Muscle of leg (tissue), 11 donors: ENCODE results near the gene LLCFC1. TPM values are rescaled to one million over a fixed set of nuclear protein-coding genes. Genes with fewer than 3 reads are reported as not detected.

ENCODE experiments used
- DNase-seq: peaks from one replicate; pipeline ENCODE4 v3.0.0; 2013
- H3K27ac ChIP-seq: one replicate; pipeline ENCODE4 v1.5.1; 2013; ENCODE audit warnings: mild to moderate bottlenecking, low read length, control low read depth
- H3K27me3 ChIP-seq: one replicate; pipeline ENCODE4 v1.6.1; 2013; ENCODE audit warnings: low read length; ENCODE audit not compliant: control insufficient read depth, insufficient read depth
- H3K36me3 ChIP-seq: one replicate; pipeline ENCODE4 v1.6.1; 2013; ENCODE audit warnings: low read length; ENCODE audit not compliant: control insufficient read depth, insufficient read depth
- H3K4me1 ChIP-seq: one replicate; pipeline ENCODE4 v1.6.1; 2013; ENCODE audit warnings: low read length; ENCODE audit not compliant: control insufficient read depth, insufficient read depth
- H3K4me3 ChIP-seq: one replicate; pipeline ENCODE4 v1.5.1; 2013; ENCODE audit warnings: low read length, control low read depth
- H3K9me3 ChIP-seq: replicated peaks from 2 replicates; pipeline ENCODE4 v1.6.1; 2013; ENCODE audit warnings: low read depth, low read length; ENCODE audit not compliant: control insufficient read depth
- WGBS: methylation state at CpG from one replicate; pipeline ENCODE4 v1.1.5; 2013; ENCODE audit warnings: missing lambda C conversion rate; ENCODE audit not compliant: insufficient coverage; 5-methylcytosine and 5-hydroxymethylcytosine counted together
- polyA plus RNA-seq, 8 donors: library from polyadenylated mRNA; unstranded; fragments of 120-200 nt; gene quantifications; one replicate each; pipeline versions ENCODE4 v1.2.1 to v1.2.3, GENCODE V29; 2013; ENCODE audit warnings: inconsistent platforms in 1 of 8, low replicate concordance in 1 of 8; ENCODE audit not compliant: insufficient read length in 8 of 8, insufficient read depth in 1 of 8
- total RNA-seq: library from RNA; stranded (reverse); fragments of 120-200 nt; gene quantifications from one replicate; pipeline ENCODE4 v1.2.4, GENCODE V29; 2013

LLCFC1 gene
- total and polyA plus RNA-seq, 9 donors: 0.23 to 0.39 (median 0.33) TPM; not detected in 5

DNA sequence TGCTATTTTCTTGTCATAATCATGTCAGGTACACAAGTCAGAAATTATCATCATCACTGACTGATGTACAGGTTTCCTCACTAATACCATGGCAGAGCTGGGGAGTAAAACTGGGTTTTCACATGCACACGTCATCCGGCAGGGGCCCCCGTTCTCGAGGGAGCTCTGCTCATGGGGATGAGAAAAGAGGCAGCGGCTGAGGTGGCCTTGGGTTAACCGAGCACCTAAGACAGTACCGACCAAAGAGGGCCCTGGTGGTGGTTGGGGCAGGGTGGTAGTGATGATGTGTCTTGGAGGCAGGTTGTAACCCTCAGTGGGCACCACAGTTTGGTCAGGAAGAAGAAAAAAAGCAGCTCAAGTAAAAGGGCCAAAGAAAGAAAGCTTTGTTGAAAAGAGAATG lies 41.6 kb upstream of the LLCFC1 start:
- H3K9me3 ChIP-seq: no peaks in the 10 kb centered on the region
- WGBS: 83% methylated on average over 7 of the region's 7 CpGs
- H3K27ac ChIP-seq: no peak overlapping the region
- no peaks in the 10 kb centered on the region for H3K27me3 ChIP-seq
- no peak overlapping the region for H3K4me3 ChIP-seq
- H3K4me1 ChIP-seq: no peaks in the 10 kb centered on the region
- no peak for DNase-seq
- no peaks in the 10 kb centered on the region for H3K36me3 ChIP-seq

DNA sequence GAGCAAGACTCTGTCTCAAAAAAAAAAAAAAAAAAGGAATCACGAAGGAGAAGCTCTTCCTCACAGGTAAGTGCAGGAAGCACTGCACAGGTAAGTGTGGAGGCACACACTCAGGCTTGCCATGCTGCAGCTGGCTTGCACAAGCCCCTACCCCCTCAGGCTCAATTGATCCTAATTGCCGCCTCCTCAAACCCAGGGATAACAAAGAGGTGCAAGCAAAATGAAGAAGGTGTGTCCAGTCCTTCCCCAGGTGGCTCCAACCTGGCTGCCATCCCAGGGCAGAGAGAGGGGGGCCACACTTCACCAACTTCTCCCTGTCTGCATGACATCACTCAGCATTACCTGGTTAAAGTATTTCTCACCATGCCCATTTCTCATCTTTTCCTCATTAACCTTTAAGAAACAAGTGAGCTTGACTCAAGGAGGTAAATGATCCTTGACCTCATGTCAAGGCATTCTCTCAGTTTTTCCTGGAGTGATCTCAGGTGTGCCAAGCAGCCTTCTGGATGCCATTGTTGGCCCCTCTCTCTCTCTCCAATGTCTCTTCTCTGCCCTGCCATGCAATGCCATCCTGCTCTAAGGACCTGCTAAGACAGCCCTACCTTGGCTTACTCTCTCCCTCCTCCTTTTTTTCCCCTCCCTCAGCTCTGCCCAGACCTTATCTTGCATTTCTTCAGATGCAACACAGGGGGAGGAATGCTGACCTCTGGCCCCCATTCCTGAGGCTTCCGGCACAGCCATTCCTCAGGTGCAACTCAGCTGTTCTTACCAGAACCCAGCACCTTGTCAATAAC lies 40.7 kb upstream of the LLCFC1 start:
- Histone ChIP-seq H3K36me3 (no peaks in the 10 kb centered on the region), H3K4me1 (no peaks in the 10 kb centered on the region), H3K27me3 (no peaks in the 10 kb centered on the region), H3K4me3 (no peak overlapping the region), H3K9me3 (no peaks in the 10 kb centered on the region), H3K27ac (no peak overlapping the region)
- WGBS: 60% methylated on average over 1 of the region's 3 CpGs
- no peak for DNase-seq

DNA sequence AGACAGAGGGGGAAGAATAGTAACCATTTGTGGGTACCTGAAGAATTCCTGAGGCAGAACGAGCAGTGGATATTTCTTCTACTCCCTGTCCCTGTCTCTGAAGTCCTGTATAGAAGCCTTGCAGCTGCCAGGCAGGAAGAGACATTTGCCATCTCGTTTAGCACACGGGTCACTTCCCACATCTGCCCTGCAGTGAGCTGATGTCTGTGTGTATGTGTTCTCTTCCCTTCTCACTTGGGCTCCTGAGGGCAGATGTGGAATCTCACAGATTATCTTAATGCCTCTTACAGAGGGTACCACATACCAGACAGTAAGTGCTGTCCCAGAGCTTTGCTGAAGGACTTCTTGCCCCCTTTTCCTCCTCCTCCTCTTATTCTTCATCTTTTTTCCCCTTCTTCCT lies 39.6 kb upstream of the LLCFC1 start:
- DNase-seq: no peak
- WGBS: 0% methylated on average over 1 of the region's 3 CpGs
- Histone ChIP-seq H3K4me3 (no peak overlapping the region), H3K27me3 (no peaks in the 10 kb centered on the region), H3K27ac (no peak overlapping the region), H3K4me1 (no peaks in the 10 kb centered on the region), H3K9me3 (peaks cover 4% of the 10 kb centered on the region), H3K36me3 (no peaks in the 10 kb centered on the region)

DNA sequence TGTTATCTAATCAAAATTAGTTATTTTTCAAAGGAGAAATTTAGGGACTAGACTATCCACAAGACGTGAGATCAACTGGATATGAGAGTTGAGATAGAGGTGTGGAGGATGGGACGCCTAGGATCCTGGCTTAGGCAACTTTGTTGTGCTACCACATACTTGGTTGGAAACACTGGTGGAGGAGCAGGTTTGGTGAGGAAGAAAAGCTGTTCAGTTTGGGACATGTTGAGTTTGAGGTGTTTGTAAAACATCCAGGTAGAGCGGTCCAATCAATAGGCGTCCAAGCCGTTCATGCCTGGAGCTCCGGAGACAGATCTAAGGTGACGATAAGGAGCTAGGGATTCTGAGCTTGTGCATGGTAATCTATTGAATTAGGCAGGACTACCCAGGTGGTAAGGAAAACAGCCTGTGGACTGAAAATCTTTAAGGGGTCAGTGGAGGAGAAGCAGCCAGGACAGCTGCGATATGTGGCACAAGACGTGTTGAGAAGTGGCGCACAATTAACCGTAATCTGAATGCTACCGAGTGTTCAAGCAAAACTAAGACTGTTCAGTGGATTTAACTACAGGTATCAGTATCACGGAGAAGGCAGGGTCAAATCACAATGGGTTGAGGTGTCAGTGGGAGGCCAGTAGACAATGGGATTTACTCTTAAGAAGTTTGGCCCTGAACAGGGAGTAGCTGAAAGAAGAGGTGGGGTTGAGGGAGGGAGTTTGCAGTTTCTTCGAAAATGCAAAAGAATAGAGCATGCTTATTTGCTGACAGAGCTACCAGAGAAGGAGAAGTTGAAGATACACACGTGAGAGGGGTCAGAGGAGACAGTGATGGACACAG lies 37.6 kb upstream of the LLCFC1 start:
- Histone ChIP-seq H3K9me3 (peaks cover 6% of the 10 kb centered on the region), H3K4me1 (no peaks in the 10 kb centered on the region), H3K27me3 (no peaks in the 10 kb centered on the region), H3K4me3 (no peak overlapping the region), H3K27ac (no peak overlapping the region), H3K36me3 (no peaks in the 10 kb centered on the region)
- no peak for DNase-seq
- 76% methylated on average over 15 of the region's 15 CpGs for WGBS

DNA sequence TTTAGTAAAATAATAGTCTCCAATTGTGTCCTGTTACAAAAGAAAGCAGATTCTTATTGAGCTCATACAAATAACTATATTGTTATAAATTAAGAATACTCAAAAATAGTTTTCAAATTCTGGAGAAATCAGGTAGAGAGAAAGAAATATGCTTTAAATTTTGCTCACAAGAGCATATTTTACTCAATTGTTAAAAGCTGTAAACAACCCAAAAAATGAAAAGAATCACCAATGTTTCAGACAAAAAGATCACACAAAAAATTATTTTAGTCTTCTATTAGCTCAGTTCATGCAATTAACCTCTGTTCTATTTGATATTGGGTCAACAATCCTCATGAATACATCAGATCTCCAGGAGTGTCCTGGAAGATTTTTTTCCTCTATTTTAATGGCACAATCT lies 35.2 kb upstream of the LLCFC1 start:
- H3K4me1 ChIP-seq: no peaks in the 10 kb centered on the region
- no peak overlapping the region for H3K27ac ChIP-seq
- no peak for DNase-seq
- H3K9me3 ChIP-seq: peaks cover 6% of the 10 kb centered on the region
- no peaks in the 10 kb centered on the region for H3K27me3 ChIP-seq
- no peak overlapping the region for H3K4me3 ChIP-seq
- H3K36me3 ChIP-seq: no peaks in the 10 kb centered on the region

DNA sequence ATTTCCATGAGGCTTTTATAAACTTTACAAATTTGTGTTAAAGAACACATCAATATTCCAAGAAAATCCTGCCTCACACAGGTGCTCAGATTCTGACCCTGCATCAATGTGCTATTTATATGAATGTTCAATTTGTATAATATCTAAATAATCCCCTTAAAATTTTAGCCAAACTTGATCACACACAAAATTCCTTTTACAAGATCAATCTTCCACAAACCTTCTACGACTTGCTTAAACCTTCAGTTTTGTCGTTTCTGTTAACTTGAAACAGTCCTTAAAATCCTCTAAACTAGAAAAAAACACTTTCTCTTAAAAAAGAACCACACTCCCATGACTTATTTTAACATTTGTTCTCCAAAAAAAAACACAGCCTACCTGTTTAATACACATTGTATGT lies 33.5 kb upstream of the LLCFC1 start:
- Histone ChIP-seq H3K4me1 (no peaks in the 10 kb centered on the region), H3K27me3 (no peaks in the 10 kb centered on the region), H3K27ac (no peak overlapping the region), H3K9me3 (peaks cover 6% of the 10 kb centered on the region), H3K36me3 (no peaks in the 10 kb centered on the region), H3K4me3 (no peak overlapping the region)
- 67% methylated on average over 2 of the region's 2 CpGs for WGBS
- no peak for DNase-seq

DNA sequence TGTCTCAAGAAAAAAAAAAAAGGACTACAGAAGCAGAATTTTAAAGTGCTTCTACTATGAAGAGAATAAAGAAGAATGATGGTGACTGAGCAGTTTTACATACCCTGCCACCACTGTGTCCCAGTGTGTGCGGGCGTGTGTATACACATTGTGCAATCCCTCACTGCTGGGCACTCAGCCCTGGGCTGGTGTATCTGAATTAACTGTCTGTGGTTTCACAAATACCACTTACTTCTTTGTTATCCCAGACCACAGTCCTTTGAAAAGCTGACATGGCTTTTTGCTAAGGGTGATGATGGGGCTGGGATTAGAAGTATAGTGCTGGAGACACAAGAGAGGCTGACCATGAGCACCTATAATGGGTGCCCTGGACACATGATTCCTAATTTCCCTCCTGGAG lies 32.6 kb upstream of the LLCFC1 start:
- Histone ChIP-seq H3K27me3 (no peaks in the 10 kb centered on the region), H3K4me1 (no peaks in the 10 kb centered on the region), H3K4me3 (no peak overlapping the region), H3K27ac (no peak overlapping the region), H3K9me3 (peaks cover 6% of the 10 kb centered on the region), H3K36me3 (no peaks in the 10 kb centered on the region)
- WGBS: no CpG with 5 or more reads among the region's 2 CpGs
- DNase-seq: no peak

DNA sequence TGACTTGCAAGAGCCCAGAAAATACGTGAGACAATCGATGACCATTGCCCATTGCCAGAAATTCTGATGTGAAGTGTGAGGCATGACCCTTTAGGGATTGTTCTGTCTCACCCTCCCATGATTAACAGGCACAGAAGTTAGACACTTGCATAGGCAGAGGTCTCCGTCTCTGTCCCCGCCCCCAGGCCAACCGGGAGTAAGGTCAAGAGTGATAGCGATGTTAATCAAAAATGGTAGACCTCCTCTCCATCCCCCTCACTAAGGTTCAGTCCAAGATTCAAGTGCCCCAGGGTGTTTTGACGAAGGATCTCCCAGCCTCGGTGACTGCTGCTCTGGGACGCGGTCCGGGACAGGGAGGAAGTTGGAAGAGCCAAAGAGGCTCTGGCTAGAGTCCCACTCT lies 31.0 kb upstream of the LLCFC1 start:
- no CpG with 5 or more reads among the region's 11 CpGs for WGBS
- DNase-seq: no peak
- H3K4me3 ChIP-seq: no peak overlapping the region

DNA sequence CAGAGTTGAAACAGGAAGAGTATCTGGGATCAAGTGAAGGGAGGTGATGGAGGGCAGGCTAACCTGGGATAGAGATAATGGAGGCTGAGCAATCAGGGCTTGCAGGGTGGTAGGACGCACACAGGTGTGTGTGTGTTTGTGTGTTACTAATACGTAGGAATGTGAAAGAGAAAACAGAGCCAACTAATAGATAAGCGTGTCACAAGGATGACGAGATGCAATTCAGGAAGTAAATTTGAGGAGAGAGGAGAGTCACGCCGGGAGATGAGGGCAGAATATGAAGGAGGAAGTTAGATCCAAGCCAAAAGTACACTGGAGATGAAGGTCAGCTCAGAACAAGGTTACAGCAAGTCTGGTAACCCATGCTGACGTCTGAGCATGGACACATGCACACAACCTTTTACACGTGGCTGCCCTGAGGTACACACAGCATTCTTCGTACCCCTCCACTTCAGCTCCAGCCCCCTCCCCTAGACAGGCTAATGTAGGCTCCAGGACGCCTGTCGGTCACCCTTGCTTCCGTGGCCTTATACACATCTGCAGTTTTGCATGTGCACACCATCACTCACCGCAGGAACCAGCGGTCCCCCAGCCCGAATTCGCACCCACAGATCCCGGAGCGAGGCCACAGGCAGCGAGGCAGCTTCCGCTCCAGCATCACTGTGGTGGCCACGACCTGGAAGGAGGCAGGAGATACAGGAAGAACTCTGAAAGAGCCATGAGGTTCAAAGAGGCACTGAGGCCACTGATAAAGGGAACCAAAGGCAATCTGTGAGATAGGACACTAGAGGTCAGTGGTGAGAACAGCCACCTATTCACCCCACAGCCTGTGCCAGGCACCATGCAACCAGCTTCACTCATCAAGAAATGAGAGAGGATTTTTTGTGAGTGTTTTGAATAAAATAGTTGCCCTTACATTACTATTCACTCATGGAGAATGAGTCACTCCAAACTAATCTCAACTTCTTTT lies 30.1 kb upstream of the LLCFC1 start:
- Histone ChIP-seq H3K9me3 (peaks cover 6% of the 10 kb centered on the region), H3K27me3 (peaks cover 4% of the 10 kb centered on the region), H3K36me3 (no peaks in the 10 kb centered on the region), H3K4me1 (no peaks in the 10 kb centered on the region), H3K27ac (no peak overlapping the region), H3K4me3 (no peak overlapping the region)
- WGBS: 76% methylated on average over 19 of the region's 21 CpGs
- no peak for DNase-seq

More for the DNA sequence above, 31.0 kb upstream of the LLCFC1 start:
- Histone ChIP-seq H3K27ac (no peak overlapping the region), H3K9me3 (peaks cover 6% of the 10 kb centered on the region), H3K36me3 (no peaks in the 10 kb centered on the region), H3K27me3 (peaks cover 4% of the 10 kb centered on the region), H3K4me1 (no peaks in the 10 kb centered on the region)

DNA sequence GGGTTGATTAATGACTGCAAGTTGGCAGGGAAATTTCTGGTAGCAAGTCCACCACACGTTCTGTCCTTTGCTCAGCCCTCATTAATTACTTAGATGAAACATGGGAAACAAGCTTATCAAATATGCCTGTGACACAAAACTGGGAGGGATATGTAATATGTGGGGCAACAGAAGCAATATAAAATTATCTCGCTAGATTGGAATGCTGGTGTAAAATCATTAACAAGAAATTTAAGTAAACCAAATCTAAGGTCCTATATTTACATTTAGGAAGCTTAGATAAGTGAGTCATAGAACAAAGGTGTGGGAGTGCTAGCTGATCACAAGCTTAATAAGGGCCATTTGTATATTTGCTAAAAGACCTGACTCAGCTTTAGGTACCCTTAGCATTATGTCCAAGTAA lies 29.3 kb upstream of the LLCFC1 start:
- Histone ChIP-seq H3K9me3 (peaks cover 2% of the 10 kb centered on the region), H3K4me3 (no peak overlapping the region), H3K27ac (no peak overlapping the region), H3K36me3 (no peaks in the 10 kb centered on the region), H3K4me1 (no peaks in the 10 kb centered on the region), H3K27me3 (peaks cover 4% of the 10 kb centered on the region)
- DNase-seq: no peak
- WGBS: no CpG with 5 or more reads among the region's 2 CpGs
